UCSD-AML1 (cell line): Measurements from ENCODE around the gene FMNL2.
A peak's percentile ranks its signal among the peaks of the same experiment; 100 is the strongest.
"Not testable (repeated sequence)": the region's sequence is repeated elsewhere in the genome, so short reads cannot be mapped to it uniquely, and the experiment has no call there.

Experiments used
- DNase-seq: peaks from one replicate; lab custom pipeline; 2025; ENCODE audit not compliant: unreplicated experiment; lab: John Stamatoyannopoulos, UW

Gene FMNL2

DNA sequence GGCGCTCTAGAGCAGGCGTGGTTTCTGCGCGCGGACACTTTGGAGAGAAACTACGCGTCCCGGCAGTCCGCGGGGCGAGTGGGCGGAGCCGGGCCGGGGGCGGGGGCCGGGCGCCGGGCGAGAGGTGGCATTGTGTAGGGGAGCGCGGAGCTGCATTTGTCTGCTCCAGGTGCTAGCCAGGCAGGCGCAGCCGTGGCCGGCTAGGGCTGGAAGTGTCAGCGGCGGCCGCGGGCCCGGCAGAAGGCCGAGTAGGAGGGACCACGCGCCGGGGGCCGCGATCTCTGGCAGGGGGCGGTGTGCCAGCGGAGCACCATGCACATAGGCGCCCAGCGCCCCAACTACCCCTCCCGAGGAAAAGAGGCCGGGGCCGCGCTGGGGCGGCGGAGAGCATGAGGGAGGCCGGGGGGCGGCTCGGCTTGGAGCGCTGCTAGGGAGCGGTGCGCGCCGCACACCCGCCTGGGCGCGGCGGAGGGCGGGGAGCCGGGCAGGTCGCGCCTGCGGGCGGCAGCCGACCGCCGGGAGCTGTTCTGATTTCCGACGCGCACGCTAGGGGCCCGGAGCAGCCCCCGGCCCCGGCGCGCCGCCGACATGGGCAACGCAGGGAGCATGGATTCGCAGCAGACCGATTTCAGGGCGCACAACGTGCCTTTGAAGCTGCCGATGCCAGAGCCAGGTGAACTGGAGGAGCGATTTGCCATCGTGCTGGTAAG is at the start of gene FMNL2:
Gene FMNL2, plus strand, starts transcription at position 159 of the 710 bp plus-strand sequence.
- peak; percentile 66 for DNase-seq

DNA sequence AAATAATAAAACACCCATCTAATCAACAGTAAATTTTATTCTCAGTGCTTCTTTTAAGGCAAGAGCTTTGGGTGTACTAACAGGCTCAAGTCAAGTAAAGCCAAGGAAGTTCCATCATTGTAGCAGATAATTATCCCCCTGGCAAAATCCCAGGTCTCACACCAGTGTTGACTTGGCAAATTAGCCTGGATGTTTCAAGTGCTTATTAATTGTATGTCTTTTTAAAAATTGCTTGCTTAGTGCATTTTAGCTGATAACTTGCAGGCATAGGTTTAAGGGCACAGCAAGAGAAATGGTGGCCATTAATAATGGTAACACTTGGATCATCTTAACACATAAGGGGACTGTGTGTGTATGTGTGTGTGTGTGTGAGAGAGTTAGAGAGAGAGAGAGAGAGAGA is 42.0 kb upstream of the FMNL2 start:
- DNase-seq: no peak

DNA sequence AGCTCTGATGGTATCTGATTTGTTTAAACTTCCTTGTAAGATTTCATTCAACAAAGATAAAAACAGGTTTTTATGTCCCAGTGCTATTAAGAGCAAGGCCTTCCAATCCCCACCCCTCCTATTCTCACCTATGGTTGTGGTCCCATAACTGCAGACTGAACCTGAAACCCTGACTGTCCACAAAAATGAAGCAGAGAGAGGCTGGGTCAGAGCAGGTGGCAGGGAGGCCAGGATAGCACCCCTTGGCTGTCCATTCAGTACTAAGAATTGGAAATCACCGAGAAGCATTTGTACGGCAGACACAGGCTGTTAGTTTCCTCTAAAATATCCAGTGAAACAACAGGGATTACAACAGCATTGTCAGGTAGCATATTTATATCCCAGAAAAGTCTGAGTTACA is 37.3 kb upstream of the FMNL2 start:
- no peak for DNase-seq

DNA sequence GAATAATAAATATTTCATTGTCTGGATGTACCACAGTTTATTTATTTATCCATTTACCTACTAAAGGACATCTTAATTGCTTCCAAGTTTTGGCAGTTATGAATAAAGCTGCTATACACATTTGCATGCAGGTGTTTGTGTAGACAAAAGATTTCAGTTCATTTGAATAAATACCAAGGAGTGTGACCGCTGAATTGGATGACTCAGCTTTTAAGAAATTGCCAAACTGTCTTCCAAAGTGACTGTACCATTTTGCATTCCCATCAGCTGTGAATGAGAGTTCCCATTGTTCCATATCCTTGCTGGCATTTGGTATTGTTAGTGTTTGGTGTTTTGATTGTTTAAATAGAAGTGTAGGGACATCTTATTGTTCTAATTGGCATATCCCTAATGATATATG is 36.2 kb upstream of the FMNL2 start:
- no peak for DNase-seq

DNA sequence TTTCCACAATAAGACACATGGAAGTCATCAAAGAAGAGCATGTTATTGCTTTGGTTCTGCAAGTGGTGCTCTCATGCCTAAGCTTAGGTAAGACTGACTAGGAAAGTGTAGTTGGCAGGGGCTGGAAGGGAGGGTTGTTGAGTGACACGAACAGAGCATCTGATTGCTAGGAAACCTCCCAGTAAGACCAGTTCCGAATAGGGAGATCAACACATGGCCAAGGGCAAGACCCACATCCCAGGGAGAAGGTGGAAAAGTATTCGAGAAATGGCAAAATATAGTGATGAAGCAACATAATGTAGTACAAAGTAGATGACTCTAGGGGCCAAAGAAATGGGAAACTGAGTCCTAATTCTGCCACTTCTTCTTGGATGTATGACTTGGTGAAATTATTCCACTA is 33.8 kb upstream of the FMNL2 start:
- no peak for DNase-seq

DNA sequence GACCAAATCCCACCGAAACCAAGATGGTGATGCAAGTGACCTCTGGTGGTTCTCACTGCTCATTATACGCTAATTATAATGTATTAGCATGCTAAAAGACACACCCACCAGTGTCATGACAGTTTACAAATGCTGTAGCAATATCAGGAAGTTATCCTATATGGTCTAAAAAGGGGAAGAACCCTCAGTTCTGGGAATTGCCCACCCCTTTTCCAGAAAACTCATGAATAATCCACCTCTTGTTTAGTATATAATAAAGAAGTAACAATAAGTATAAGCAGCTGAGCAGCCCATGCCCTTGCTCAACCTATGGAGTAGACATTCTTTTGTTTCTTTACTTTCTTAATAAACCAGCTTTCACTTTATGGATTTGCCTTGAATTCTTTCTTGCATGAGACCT is 31.0 kb upstream of the FMNL2 start:
- no peak for DNase-seq

DNA sequence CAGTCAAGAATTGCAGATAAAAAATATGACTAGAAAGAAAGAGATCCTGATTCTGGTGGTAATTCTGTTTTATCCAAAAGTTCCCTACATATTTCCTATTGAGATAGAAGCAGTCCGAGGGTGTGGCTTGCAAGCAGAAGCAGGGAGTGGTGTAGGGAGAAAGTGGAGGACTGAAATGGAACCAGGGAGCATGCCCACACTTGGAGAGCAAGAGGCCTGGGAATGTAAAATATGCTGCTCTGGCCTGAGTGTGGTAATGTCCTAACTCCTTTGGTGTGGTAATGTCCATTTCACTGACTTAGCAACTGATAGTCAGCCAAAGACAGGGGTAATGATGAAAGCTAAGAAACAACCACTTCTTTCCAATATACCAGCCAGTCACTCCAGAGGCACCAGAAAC is 30.1 kb upstream of the FMNL2 start:
- no peak for DNase-seq

DNA sequence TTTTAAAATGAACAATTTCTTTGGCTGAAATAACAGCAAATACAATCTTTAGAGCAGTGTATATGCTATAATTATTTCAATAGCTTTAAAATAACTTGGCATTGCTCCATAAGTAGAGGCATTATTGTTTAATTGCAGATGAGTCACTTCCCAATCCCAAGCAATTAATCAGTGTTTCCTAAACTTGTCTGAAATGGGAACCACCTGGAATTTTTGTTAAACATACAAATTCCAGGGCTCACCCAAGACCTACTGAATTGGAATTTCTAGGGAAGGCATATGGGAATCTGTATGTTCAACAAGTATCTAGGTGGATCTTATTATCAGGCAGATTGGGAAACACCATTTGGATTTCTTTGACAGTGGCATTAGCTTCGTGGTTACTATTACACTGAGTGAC is 27.1 kb upstream of the FMNL2 start:
- DNase-seq: no peak

DNA sequence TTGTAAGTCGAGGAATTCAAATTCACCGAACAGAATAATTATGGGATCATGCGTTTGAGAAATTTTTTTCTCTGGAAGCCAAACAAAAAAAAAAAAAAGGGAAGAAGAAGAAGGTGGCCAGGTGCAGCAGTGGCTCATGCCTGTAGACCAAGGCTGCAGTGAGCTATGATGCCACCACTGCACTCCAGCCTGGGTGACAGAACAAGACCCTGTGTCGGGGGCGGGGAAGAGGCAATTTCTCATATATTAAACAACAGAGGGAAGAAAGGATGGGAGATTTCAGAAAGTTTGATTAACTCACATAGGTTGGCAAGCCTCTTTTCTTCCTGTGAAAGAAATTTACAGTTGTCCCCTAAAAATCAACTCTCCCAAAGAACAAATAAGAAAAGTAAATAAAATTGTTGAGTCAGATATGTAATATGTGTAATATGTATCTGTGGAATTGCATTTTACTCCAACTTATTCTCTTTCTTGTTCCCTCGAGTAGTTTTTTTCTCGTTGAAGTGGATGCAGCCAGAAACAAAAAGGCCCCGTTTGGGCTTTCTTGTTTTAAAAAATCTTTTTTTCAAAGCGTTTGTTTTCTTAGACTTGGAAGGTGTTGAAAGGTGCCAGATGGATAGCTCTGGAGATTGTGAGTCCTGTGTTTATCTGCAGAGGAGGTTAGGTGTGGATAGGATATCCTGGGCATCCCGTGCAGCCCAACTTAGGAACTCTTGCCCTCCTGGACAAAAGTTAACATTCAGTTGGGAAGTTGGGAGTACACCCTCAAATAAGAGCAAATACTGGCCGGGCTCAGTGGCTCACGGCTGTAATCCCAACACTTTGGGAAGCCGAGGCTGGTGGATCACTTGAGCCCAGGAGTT is 25.4 kb upstream of the FMNL2 start:
- no peak for DNase-seq

DNA sequence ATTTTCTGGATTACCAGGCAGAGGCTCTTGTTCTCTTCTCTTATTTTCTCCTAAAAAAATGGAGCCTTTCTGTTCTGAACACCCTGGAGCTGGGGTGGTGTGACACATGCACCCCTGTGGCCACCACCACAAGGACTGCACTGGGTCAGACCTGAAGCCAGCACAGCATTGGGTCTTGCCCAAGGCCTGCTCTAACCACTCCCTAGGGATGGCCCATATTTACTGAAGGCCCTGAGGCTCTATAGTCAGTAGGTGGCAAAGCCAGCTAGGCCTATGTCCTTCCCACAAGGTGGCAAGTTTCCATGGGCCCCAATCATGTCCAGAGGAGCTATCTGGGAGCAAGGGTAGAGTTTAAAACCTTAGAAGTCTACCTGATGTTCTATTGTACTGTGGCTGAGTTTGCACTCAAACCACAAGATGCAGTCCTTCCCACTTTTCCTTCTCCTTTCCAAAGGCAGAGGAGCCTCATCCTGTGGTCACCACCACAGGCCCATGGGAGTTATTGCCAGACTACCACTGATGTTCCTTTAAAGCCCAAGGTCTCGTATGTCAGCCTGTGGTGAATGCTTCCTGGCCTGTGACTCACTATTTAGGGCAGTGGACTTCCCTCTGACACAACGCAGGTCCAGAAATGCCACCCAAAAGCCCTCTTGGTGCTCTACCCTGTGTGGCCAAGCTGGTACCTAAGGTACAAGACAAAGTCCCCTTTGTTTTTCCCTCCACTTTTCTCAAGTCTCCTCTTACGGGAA is 15.0 kb upstream of the FMNL2 start:
- DNase-seq: peak; percentile 17

DNA sequence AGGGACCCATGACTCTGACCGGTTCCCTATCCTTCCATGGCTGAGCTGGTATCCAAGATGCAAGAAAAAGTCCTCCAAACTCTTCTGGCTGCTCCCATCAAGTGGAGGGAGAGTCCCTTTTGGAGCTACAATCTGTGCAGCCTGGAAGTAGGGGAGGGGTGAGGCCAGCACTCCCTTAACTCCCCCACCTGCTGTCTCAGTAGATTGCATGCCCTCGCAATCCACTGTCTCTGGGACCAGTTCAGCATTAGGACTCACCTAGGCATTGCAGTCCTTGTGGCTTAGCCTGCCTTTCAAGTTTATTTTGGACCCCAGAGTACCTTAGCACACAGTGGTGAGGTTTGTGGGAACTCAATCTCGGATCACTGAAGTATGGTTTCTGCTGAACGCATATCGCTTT is 14.2 kb upstream of the FMNL2 start:
- DNase-seq: no peak

DNA sequence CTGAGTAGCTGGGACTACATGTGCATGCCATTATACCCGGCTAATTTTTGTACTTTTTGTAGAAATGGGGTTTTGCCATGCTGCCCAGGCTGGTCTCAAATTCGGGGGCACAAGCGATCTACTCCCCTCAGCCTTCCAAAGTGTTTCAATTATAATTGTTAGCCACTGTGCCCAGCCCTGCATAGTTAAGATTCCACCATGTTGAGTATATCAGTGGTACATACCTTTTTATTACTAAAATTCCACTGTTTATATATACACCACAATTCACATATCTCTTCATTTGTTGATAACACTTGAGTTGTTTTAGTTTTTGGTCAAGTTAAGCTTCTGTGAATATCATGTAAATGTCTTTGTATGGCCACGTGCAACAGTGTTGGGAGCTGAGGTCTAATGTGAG is 12.8 kb upstream of the FMNL2 start:
- no peak for DNase-seq

DNA sequence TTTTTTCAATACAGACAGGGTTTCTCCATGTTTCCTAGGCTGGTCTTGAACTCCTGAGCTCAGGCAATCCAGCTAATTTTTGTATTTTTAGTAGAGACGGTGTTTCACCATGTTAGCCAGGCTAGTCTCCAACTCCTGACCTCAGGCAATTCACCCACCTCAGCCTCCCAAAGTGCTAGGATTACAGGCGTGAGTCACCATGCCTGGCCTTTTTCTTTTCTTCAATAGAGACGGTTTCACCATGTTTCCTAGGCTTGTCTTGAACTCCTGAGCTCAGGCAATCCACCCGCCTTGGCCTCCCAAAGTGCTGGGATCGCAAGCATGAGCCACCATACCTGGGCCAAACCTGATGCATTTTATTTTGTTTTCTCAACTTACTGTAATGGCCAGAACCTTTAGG is 9.8 kb upstream of the FMNL2 start:
- DNase-seq: not testable (repeated sequence)

DNA sequence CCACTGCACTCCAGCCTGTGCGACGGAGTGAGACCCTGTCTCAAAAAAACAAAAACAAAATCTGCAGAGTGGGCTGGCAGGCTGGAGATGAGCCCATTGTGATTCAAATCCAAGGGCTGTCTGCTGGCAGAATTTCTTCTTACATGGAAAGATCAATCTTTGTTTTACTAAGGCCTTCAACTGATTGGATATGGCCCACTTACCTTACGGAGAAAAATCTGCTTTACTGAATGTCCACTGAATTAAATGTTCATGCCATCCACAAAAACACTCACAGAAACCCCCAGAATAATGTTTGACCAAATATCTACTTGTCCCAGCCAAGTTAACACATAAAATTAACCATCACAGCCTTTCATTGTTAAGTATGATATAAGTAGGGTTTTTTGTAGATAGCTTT is 8.3 kb upstream of the FMNL2 start:
- DNase-seq: no peak

DNA sequence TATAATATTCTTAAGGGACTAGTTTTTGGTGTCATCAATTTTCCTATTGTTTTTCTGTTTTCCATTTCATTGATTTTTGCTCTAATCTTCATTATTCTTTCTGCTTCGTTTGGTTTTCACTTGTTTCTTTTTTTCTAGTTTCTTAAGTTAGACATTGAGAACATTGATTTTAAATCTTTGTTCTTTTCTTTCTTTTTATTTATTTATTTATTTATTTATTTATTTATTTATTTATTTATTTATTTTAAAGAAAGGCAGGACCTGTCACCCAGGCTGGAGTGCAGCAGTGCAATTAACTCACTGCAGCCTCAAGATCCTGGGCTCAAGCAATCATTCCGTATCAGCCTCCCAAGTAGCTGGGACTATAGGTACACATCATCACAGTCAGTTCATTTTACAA is 7.0 kb upstream of the FMNL2 start:
- DNase-seq: no peak

DNA sequence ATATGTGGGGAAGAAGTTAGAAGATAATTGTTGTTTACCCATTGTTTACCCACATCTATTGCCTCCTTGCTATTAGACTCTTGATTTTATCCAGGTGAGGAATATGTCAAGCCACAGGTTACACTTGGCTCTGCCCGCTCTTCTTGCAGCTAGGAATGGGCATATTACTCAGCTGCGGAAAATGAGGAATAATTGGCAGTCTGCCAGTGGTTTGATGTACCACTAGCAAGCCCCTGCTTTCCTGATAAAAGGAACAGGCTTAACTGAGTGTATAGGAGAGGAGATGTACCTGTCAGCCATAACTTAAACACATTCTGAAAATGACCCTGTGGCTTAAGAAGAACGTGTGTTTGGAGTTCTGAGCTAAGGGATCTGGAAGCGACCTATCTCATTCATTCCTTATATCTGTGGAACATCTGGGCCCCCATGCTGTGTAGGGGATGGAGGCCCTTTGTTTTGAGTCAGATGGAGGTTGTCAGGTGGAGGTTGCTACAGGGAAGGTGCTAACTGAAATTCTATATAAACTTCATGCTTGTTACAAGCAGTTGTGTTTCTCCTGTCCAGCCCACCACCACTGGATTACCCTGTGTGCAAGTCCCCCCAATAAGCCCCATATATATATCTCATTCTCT is 4.6 kb upstream of the FMNL2 start:
- no peak for DNase-seq

DNA sequence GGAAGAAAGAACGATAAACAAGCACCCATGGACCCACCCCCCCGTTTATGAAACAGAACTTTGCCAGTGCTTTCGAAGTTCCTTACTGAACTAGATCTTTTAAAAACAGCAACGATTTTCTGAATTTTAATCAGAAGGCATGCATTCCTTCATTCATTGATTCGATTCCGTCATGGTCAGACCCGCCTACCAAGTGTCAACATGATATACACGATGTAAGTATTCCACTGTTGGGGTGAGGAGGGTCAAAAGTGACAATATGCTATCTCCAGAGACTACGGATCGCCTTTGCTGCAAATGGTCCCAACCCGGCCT is 316 bp upstream of the FMNL2 start:
- no peak for DNase-seq

DNA sequence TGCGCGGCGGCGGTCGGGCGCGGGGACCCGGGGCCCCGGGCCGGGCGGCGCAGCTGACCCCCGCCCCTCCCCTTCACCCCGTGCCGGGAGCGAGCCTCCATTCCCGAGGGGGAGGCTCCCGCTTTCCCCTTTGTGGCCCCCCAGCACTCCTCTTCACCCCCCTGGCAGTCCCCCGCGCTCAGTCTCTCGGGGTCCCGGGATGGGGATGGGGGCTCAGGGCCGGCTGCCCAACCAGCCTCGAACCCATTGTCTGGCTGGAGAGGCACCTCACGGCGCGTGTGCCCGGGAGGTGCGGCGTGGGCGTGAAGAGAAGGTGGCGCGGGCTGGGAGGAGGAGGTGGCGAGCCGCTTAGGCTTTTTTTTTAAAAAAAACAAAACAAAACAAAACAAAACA is 748 bp downstream of the FMNL2 start:
- DNase-seq: no peak

DNA sequence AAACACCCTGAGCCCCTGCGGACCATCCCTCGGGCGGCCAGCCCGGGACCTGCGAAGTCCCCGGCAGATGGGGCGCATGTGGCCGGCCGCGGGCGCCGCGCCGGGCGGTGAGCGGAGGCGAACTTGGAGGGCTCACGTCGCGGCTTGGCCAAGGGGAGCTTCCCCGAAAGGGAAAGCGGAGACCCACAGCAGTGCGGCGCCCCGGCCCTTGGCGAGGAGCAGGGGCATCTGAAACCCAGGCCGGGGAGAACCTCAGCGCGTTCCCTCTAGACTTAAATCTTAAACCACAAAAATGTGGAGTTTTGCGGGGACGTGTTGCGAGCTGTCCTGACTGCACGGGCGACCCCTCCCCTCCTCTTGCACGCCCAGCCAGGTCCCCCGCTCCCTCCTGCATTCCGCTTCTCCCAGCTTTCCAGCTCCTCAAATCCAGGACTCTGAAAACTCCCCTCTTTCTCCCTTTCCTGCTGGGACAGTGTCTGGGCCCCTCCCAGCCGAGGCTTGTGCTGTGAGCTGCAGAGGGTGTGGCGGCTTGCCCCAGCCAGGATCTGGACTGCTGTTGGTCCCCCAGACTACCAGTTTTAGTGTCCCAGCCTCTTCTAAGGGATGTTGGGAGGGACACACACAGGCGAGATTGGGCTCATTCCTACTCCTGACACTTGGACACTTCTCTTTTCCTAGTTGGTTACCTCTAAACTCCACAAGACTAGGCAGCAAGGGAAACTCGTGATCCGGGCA is 1.3 kb downstream of the FMNL2 start:
- no peak for DNase-seq

DNA sequence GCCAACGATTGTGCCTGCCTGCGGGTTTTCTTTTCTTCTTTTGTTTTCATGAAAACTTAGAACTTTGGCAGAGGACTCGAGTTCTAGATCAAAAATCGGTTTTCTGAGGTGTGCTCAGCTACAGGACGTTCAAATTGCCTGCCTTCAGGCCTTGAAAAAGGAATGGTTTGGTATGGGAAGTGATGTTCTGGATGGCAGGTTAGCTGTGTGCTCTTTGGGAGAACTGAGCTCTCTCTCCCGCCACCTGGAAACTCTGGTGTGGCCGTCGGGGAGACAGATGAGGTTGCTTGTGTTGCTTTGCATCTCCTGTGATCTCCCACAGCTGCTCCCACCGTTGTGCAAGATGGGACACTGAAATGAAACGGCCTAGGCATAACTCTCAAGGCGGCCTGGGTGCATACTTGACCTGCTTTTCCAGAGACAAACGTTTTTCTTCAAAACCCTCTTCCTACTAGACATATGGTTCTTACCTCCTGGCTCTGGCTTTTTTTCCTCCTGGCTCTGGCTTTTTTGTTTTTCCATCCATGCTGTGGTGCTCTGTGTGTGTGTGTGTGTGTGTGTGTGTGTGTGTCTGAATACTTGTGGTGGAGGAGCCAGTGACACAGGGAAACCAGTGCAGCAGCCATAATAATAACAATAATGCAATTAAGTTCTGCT is 2.0 kb downstream of the FMNL2 start:
- DNase-seq: no peak
